Measurements from ENCODE around the gene TRIP4. TPM values are rescaled to one million over a fixed set of nuclear protein-coding genes. Genes with fewer than 3 reads are reported as not detected.

The TRIP4 gene
- total RNA-seq, 1 donor from 2014 or later: 11.9 TPM

Other genes starting within 250 kb of the TRIP4 start
- 5.6 TPM for gene SNX22, start 236.1 kb upstream of the TRIP4 start, total RNA-seq
- gene PPIB, start 224.8 kb upstream of the TRIP4 start, total RNA-seq: 106 TPM
- gene CSNK1G1, start 31.7 kb upstream of the TRIP4 start, total RNA-seq: 8.2 TPM
- gene PCLAF, start 6.4 kb upstream of the TRIP4 start, total RNA-seq: 0.20 TPM
- gene ZNF609, start 72.7 kb downstream of the TRIP4 start, total RNA-seq: 17.7 TPM